Activated B cell treated with CpG ODN at 0.5 μM for 24 hours (primary cell): ENCODE data around the gene C1orf210. TPM values are rescaled to one million over a fixed set of nuclear protein-coding genes. Genes with fewer than 3 reads are reported as not detected.

Source experiments
- ATAC-seq: fragments of 200-7000 bp; cut with Tn5 transposase; one replicate; pipeline ENCODE4 v1.10.0; 2021; ENCODE audit warnings: low read depth, mild to moderate bottlenecking, moderate library complexity
- CTCF ChIA-PET: fragments of 350-600 bp; sonication (Branson Sonifier 250); formaldehyde crosslinking; loops from one replicate; lab custom pipeline; 2021; ENCODE audit warnings: antibody characterized with exemption; lab: Charles Lee
- POLR2A ChIA-PET: fragments of 350-600 bp; sonication (Branson Sonifier 250); formaldehyde crosslinking; loops from one replicate; lab custom pipeline; 2021; ENCODE audit warnings: antibody characterized with exemption; lab: Charles Lee
- DNase-seq: peaks from one replicate; pipeline ENCODE4 v3.0.0; 2022
- H3K27ac Mint-ChIP-seq: one replicate; pipeline ENCODE4 v1.8.0; 2020; ENCODE audit warnings: mixed read lengths
- H3K27me3 Mint-ChIP-seq: one replicate; pipeline ENCODE4 v1.8.0; 2021; ENCODE audit warnings: mixed read lengths
- H3K36me3 Mint-ChIP-seq: one replicate; pipeline ENCODE4 v1.8.0; 2021; ENCODE audit warnings: low read depth, mixed read lengths
- H3K4me1 Mint-ChIP-seq: one replicate; pipeline ENCODE4 v1.8.0; 2021; ENCODE audit warnings: mixed read lengths
- H3K4me3 Mint-ChIP-seq: one replicate; pipeline ENCODE4 v1.8.0; 2020; ENCODE audit warnings: mild to moderate bottlenecking, mixed read lengths
- H3K9me3 Mint-ChIP-seq: one replicate; pipeline ENCODE4 v1.8.0; 2020; ENCODE audit warnings: mixed read lengths
- CTCF ChIP-seq: fragments of 200-600 bp; IDR thresholded peaks from one replicate; pipeline ENCODE4 v1.8.0; 2022; ENCODE audit warnings: antibody characterized with exemption, mild to moderate bottlenecking
- intact Hi-C: fragments of 100-400 bp; cut with micrococcal nuclease; formaldehyde crosslinking; loops from one replicate; pipeline ENCODE4 v1.15.1; 2024
- total RNA-seq: library from RNA; stranded (reverse); gene quantifications from 2 replicates; pipeline ENCODE4 v1.2.3, GENCODE V29; 2022

C1orf210 gene
- total RNA-seq, 1 donor from 2014 or later, result not detected

- H3K27me3 Mint-ChIP-seq, result peaks cover 7% of the 10 kb centered on the region
- intact Hi-C loops, result no loop called here
- no peak for DNase-seq
- H3K27ac Mint-ChIP-seq, result no peak overlapping the region
- no peak overlapping the region for H3K4me3 Mint-ChIP-seq
- H3K4me1 Mint-ChIP-seq, result no peaks in the 10 kb centered on the region
- ATAC-seq, result no peak
- no peaks in the 10 kb centered on the region for H3K9me3 Mint-ChIP-seq
- ChIA-PET CTCF (interaction anchor here (0.7 kb wide), 1 partner anchor 111 kb away, joined by 3 read pairs; no protein-coding TSS in a partner anchor), POLR2A (no interaction called here)
- no peaks in the 10 kb centered on the region for H3K36me3 Mint-ChIP-seq
- no peak for TF ChIP-seq CTCF
These were observed 18.3 kb upstream of the C1orf210 start for GRCh38 chr1:43303471-43304313.

- Mint-ChIP-seq H3K9me3 (no peaks in the 10 kb centered on the region), H3K4me3 (no peak overlapping the region), H3K27ac (no peak overlapping the region), H3K36me3 (no peaks in the 10 kb centered on the region), H3K4me1 (no peaks in the 10 kb centered on the region), H3K27me3 (peaks cover 4% of the 10 kb centered on the region)
- POLR2A ChIA-PET, result no interaction called here
- CTCF ChIA-PET, result interaction anchor here (0.7 kb wide), 1 partner anchor 111 kb away, joined by 3 read pairs; no protein-coding TSS in a partner anchor
- ATAC-seq (no peak), DNase-seq (no peak)
- TF ChIP-seq CTCF, result no peak
- intact Hi-C loops, result no loop called here
These were observed 17.5 kb upstream of the C1orf210 start for GRCh38 chr1:43302721-43303470.

GRCh38 chr1:43302201-43302600 lies 16.8 kb upstream of the C1orf210 start:
- H3K27me3 Mint-ChIP-seq, result no peaks in the 10 kb centered on the region
- no peak for DNase-seq
- TF ChIP-seq CTCF, result no peak
- CTCF ChIA-PET, result no interaction called here
- no peaks in the 10 kb centered on the region for H3K9me3 Mint-ChIP-seq
- no peak for ATAC-seq
- no peak overlapping the region for H3K4me3 Mint-ChIP-seq
- POLR2A ChIA-PET, result no interaction called here
- no peak overlapping the region for H3K27ac Mint-ChIP-seq
- intact Hi-C loops, result no loop called here
- H3K36me3 Mint-ChIP-seq, result no peaks in the 10 kb centered on the region
- H3K4me1 Mint-ChIP-seq, result no peaks in the 10 kb centered on the region

- Mint-ChIP-seq H3K9me3 (no peaks in the 10 kb centered on the region), H3K4me3 (no peak within 1 kb of the TSS), H3K27ac (no peak within 1 kb of the TSS), H3K27me3 (no peaks in the 10 kb centered on the region), H3K4me1 (no peaks in the 10 kb centered on the region), H3K36me3 (no peaks in the 10 kb centered on the region)
- CTCF ChIA-PET, result no interaction called here
- no peak for TF ChIP-seq CTCF
- intact Hi-C loops, result no loop called here
- no peak for ATAC-seq
- no peak for DNase-seq
- POLR2A ChIA-PET, result no interaction called here
These were observed 15.2 kb upstream of the C1orf210 start, which contains the start of gene TIE1 for GRCh38 chr1:43300378-43301094. TSS of gene TIE1 (plus strand) at chr1:43300982. CDS start at chr1:43301072, 90 bp downstream.
